ENCODE measurements around the gene NEMP1.
A peak's percentile ranks its signal among the peaks of the same experiment; 100 is the strongest.

NEMP1 gene

GRCh38 chr12:57009949-57010626, 68.5 kb downstream of the NEMP1 start:
- H3K4me3 ChIP-seq = no peak overlapping the region
- TF ChIP-seq POLR2AphosphoS5 (IDR thresholded peaks at IDR 0.05; ENCODE audit: borderline replicate concordance, low read depth, low read length) (no peak), FOXP2 (optimal IDR thresholded peaks at IDR 0.05; ENCODE audit: control extremely low read depth, extremely low read length, insufficient read depth) (no peak), EZH2 (IDR thresholded peaks at IDR 0.05) (no peak)
- DNase-seq (ENCODE audit: low read depth, low spot score) = no peak
- H3K9ac ChIP-seq (ENCODE audit: insufficient read length) = no peak overlapping the region
- H3K27ac ChIP-seq = no peak overlapping the region
- no peaks in the 10 kb centered on the region for H3K36me3 ChIP-seq (ENCODE audit: insufficient read depth, low read length)
- H3K9me3 ChIP-seq (ENCODE audit: low read depth, low read length) = no peaks in the 10 kb centered on the region

- DNase-seq (ENCODE audit: low read depth, low spot score) = peak; percentile 69
- H3K36me3 ChIP-seq (ENCODE audit: insufficient read depth, low read length) = peaks cover 17% of the 10 kb centered on the region; the same call in 1 of the 2 replicates
- no peak overlapping the region for H3K27ac ChIP-seq
- no peak overlapping the region for H3K4me3 ChIP-seq
- H3K9ac ChIP-seq (ENCODE audit: insufficient read length) = no peak overlapping the region
- no peaks in the 10 kb centered on the region for H3K9me3 ChIP-seq (ENCODE audit: low read depth, low read length)
- no peak for TF ChIP-seq EZH2 (IDR thresholded peaks at IDR 0.05)
- TF ChIP-seq FOXP2 (optimal IDR thresholded peaks at IDR 0.05; ENCODE audit: control extremely low read depth, extremely low read length, insufficient read depth) = no peak
- TF ChIP-seq POLR2AphosphoS5 (IDR thresholded peaks at IDR 0.05; ENCODE audit: borderline replicate concordance, low read depth, low read length) = no peak
Observed at GRCh38 chr12:57008178-57008577, 70.4 kb downstream of the NEMP1 start.

GRCh38 chr12:57006809-57007475, 71.6 kb downstream of the NEMP1 start:
- Histone ChIP-seq H3K27ac (no peak overlapping the region), H3K9ac (ENCODE audit: insufficient read length) (no peak overlapping the region), H3K4me3 (peak overlapping the region; percentile 63)

GRCh38 chr12:57005980-57006808, 72.4 kb downstream of the NEMP1 start, which contains the start of gene ZBTB39:
Gene ZBTB39 (minus strand): TSS chr12:57006546. CDS start chr12:57004917, 1,629 bp downstream.
- no peaks in the 10 kb centered on the region for H3K9me3 ChIP-seq (ENCODE audit: low read depth, low read length)
- no peak for DNase-seq (ENCODE audit: low read depth, low spot score)
- H3K36me3 ChIP-seq (ENCODE audit: insufficient read depth, low read length) = peaks cover 34% of the 10 kb centered on the region
- peak within 1 kb of the TSS; percentile 91 for H3K9ac ChIP-seq (ENCODE audit: insufficient read length)
- no peak within 1 kb of the TSS for H3K27ac ChIP-seq
- no peak for TF ChIP-seq EZH2 (IDR thresholded peaks at IDR 0.05)
- peak within 1 kb of the TSS; percentile 88 for H3K4me3 ChIP-seq

More at GRCh38 chr12:57006809-57007475, 71.6 kb downstream of the NEMP1 start:
- no peak for DNase-seq (ENCODE audit: low read depth, low spot score)
- peaks cover 29% of the 10 kb centered on the region; the same call in 1 of the 2 replicates for H3K36me3 ChIP-seq (ENCODE audit: insufficient read depth, low read length)
- no peaks in the 10 kb centered on the region for H3K9me3 ChIP-seq (ENCODE audit: low read depth, low read length)
- TF ChIP-seq FOXP2 (optimal IDR thresholded peaks at IDR 0.05; ENCODE audit: control extremely low read depth, extremely low read length, insufficient read depth) (no peak), EZH2 (IDR thresholded peaks at IDR 0.05) (no peak), POLR2AphosphoS5 (IDR thresholded peaks at IDR 0.05; ENCODE audit: borderline replicate concordance, low read depth, low read length) (no peak)
